Astrocyte (in vitro differentiated cells and primary cell): ENCODE measurements around the gene RASIP1. TPM values are rescaled to one million over a fixed set of nuclear protein-coding genes. Genes with fewer than 3 reads are reported as not detected.
"Not testable (repeated sequence)": the region's sequence is repeated elsewhere in the genome, so short reads cannot be mapped to it uniquely, and the experiment has no call there.

ENCODE experiments used
- DNase-seq: peaks from one replicate; pipeline ENCODE4 v3.0.0-alpha.2; 2010; ENCODE audit warnings: low read depth
- FAIRE-seq: peaks from 2 replicates; lab custom pipeline; 2011; peaks lifted over from hg19 to GRCh38; lab: Jason Lieb, UNC
- H2AFZ ChIP-seq: 2 replicates; pipeline ENCODE4 v1.6.0; 2012; ENCODE audit warnings: low read depth, low read length, inconsistent platforms
- H3K27ac ChIP-seq: 2 replicates; pipeline ENCODE4 v1.5.1; 2011; ENCODE audit warnings: low read depth, low read length, inconsistent platforms
- H3K27me3 ChIP-seq: 2 replicates; pipeline ENCODE4 v1.6.0; 2011; ENCODE audit warnings: low read length, inconsistent platforms; ENCODE audit not compliant: insufficient read depth
- H3K36me3 ChIP-seq: 2 replicates; pipeline ENCODE4 v1.5.1; 2011; ENCODE audit warnings: low read length, inconsistent platforms; ENCODE audit not compliant: insufficient read depth
- H3K4me1 ChIP-seq: 2 replicates; pipeline ENCODE4 v1.5.1; 2011; ENCODE audit warnings: low read length, inconsistent platforms; ENCODE audit not compliant: insufficient read depth
- H3K4me2 ChIP-seq: 2 replicates; pipeline ENCODE4 v1.6.0; 2012; ENCODE audit warnings: low read length, inconsistent platforms
- H3K4me3 ChIP-seq: 2 replicates; pipeline ENCODE4 v1.5.1; 2011; ENCODE audit warnings: low read depth, mild to moderate bottlenecking, low read length, inconsistent platforms; ENCODE audit not compliant: insufficient read depth
- H3K79me2 ChIP-seq: 2 replicates; pipeline ENCODE4 v1.6.0; 2012; ENCODE audit warnings: mild to moderate bottlenecking, low read length, inconsistent platforms; ENCODE audit not compliant: insufficient read depth
- H3K9ac ChIP-seq: 2 replicates; pipeline ENCODE4 v1.6.0; 2012; ENCODE audit warnings: mild to moderate bottlenecking, low read length, inconsistent platforms
- H3K9me3 ChIP-seq: 2 replicates; pipeline ENCODE4 v1.5.1; 2012; ENCODE audit warnings: low read depth, mild to moderate bottlenecking, low read length, inconsistent platforms; ENCODE audit not compliant: insufficient read depth
- H4K20me1 ChIP-seq: 2 replicates; pipeline ENCODE4 v1.6.0; 2012; ENCODE audit warnings: low read length, inconsistent platforms; ENCODE audit not compliant: insufficient read depth
- H3K27ac Mint-ChIP-seq: one replicate; pipeline ENCODE4 v1.8.0; 2021; ENCODE audit warnings: mild to moderate bottlenecking, mixed read lengths; ENCODE audit not compliant: unreplicated experiment
- H3K27me3 Mint-ChIP-seq: one replicate; pipeline ENCODE4 v1.8.0; 2021; ENCODE audit warnings: low read depth, mixed read lengths; ENCODE audit not compliant: unreplicated experiment
- H3K36me3 Mint-ChIP-seq: one replicate; pipeline ENCODE4 v1.8.0; 2021; ENCODE audit warnings: low read depth, mixed read lengths; ENCODE audit not compliant: unreplicated experiment
- H3K4me1 Mint-ChIP-seq: one replicate; pipeline ENCODE4 v1.8.0; 2021; ENCODE audit warnings: low read depth, mixed read lengths; ENCODE audit not compliant: unreplicated experiment
- H3K4me3 Mint-ChIP-seq: one replicate; pipeline ENCODE4 v1.8.0; 2021; ENCODE audit warnings: mild to moderate bottlenecking, moderate library complexity, mixed read lengths; ENCODE audit not compliant: unreplicated experiment
- H3K9me3 Mint-ChIP-seq: one replicate; pipeline ENCODE4 v1.8.0; 2021; ENCODE audit warnings: mild to moderate bottlenecking, mixed read lengths; ENCODE audit not compliant: unreplicated experiment
- EZH2 ChIP-seq: IDR thresholded peaks from 2 replicates; pipeline ENCODE4 v1.6.1; 2012; ENCODE audit warnings: mild to moderate bottlenecking, low read length, inconsistent platforms; ENCODE audit not compliant: insufficient read depth
- total RNA-seq: library from RNA; stranded (reverse); gene quantifications from 2 replicates; pipeline ENCODE4 v1.2.1, GENCODE V29; 2021
- TF ChIP-seq, protein P1 (sequence below): IDR thresholded peaks from 2 replicates; pipeline ENCODE4 v1.5.1; 2011; ENCODE audit warnings: low read depth, mild to moderate bottlenecking, inconsistent platforms, low read length, moderate library complexity; ENCODE audit not compliant: insufficient read depth

Gene RASIP1
- total RNA-seq, 1 donor from 2014 or later: 0.68 TPM

DNA sequence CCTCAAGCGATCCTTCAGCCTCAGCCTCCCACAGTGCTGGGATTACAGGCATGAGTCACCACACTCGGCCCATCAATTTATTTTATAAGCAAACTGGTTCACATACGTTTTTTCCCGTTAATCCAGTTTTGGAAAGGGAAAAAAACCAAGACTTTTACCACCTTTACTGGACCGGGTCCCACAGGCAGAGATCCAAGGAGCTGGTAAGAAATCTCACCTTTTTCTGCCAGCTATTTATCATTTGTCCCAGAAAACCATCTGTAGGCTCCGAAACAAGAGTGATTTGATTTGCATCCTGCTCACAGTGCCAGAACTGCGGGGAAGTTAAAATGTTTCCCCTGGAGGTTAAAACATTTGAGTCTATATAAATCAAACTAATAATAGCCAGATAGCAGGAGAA is 51.0 kb downstream of the RASIP1 start:
- Histone ChIP-seq H3K27me3 (peaks cover 2% of the 10 kb centered on the region), H3K9ac (no peak overlapping the region), H3K4me1 (no peaks in the 10 kb centered on the region), H3K79me2 (no peaks in the 10 kb centered on the region), H3K4me3 (no peak overlapping the region), H3K4me2 (no peak overlapping the region), H2AFZ (no peak overlapping the region), H3K27ac (no peak overlapping the region), H3K9me3 (no peaks in the 10 kb centered on the region), H3K36me3 (no peaks in the 10 kb centered on the region), H4K20me1 (no peaks in the 10 kb centered on the region)
- FAIRE-seq: no peak
- Mint-ChIP-seq H3K27ac (no peak overlapping the region), H3K4me1 (no peaks in the 10 kb centered on the region), H3K36me3 (peaks cover 2% of the 10 kb centered on the region), H3K4me3 (no peak overlapping the region), H3K9me3 (no peaks in the 10 kb centered on the region), H3K27me3 (peaks cover 8% of the 10 kb centered on the region)
- no peak for DNase-seq
- TF ChIP-seq, protein P1, sequence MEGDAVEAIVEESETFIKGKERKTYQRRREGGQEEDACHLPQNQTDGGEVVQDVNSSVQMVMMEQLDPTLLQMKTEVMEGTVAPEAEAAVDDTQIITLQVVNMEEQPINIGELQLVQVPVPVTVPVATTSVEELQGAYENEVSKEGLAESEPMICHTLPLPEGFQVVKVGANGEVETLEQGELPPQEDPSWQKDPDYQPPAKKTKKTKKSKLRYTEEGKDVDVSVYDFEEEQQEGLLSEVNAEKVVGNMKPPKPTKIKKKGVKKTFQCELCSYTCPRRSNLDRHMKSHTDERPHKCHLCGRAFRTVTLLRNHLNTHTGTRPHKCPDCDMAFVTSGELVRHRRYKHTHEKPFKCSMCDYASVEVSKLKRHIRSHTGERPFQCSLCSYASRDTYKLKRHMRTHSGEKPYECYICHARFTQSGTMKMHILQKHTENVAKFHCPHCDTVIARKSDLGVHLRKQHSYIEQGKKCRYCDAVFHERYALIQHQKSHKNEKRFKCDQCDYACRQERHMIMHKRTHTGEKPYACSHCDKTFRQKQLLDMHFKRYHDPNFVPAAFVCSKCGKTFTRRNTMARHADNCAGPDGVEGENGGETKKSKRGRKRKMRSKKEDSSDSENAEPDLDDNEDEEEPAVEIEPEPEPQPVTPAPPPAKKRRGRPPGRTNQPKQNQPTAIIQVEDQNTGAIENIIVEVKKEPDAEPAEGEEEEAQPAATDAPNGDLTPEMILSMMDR: no peak
- TF ChIP-seq EZH2: no peak

GRCh38 chr19:48687776-48688175 is 52.6 kb downstream of the RASIP1 start:
- Histone ChIP-seq H4K20me1 (no peaks in the 10 kb centered on the region), H3K4me3 (no peak overlapping the region), H3K9ac (no peak overlapping the region), H3K36me3 (no peaks in the 10 kb centered on the region), H3K4me2 (no peak overlapping the region), H3K9me3 (no peaks in the 10 kb centered on the region), H2AFZ (no peak overlapping the region), H3K4me1 (no peaks in the 10 kb centered on the region), H3K27ac (no peak overlapping the region), H3K79me2 (no peaks in the 10 kb centered on the region), H3K27me3 (peaks cover 7% of the 10 kb centered on the region)
- H3K9me3 Mint-ChIP-seq: no peaks in the 10 kb centered on the region
- H3K4me3 Mint-ChIP-seq: no peak overlapping the region
- FAIRE-seq: no peak
- TF ChIP-seq, protein P1: no peak
- TF ChIP-seq EZH2: no peak
- no peak for DNase-seq
- H3K36me3 Mint-ChIP-seq: no peaks in the 10 kb centered on the region
- H3K27me3 Mint-ChIP-seq: peaks cover 7% of the 10 kb centered on the region
- no peak overlapping the region for H3K27ac Mint-ChIP-seq
- no peaks in the 10 kb centered on the region for H3K4me1 Mint-ChIP-seq

GRCh38 chr19:48686637-48687036 is 53.8 kb downstream of the RASIP1 start:
- not testable (repeated sequence) for H3K27me3 ChIP-seq, H4K20me1 ChIP-seq, H3K9me3 Mint-ChIP-seq, H3K36me3 Mint-ChIP-seq, H3K79me2 ChIP-seq, H3K4me3 ChIP-seq, H3K4me2 ChIP-seq, H3K27ac ChIP-seq, H3K4me3 Mint-ChIP-seq, H3K27me3 Mint-ChIP-seq, H3K27ac Mint-ChIP-seq, H3K9ac ChIP-seq, H3K36me3 ChIP-seq, DNase-seq, H2AFZ ChIP-seq, FAIRE-seq, H3K4me1 ChIP-seq, H3K9me3 ChIP-seq, H3K4me1 Mint-ChIP-seq
